NCI-H1092 treated with DMSO at 0.1 percent for 48 hours (cell line): ENCODE measurements around the gene ASTN2.

Experiments
- DNase-seq: peaks from one replicate; lab custom pipeline; 2025; lab: John Stamatoyannopoulos, UW

ASTN2 gene

GRCh38 chr9:117414906-117415331 is at the start of gene ASTN2:
Gene ASTN2, minus strand, starts transcription at chr9:117415057. Its CDS starts 119 bp downstream, at chr9:117414938.
- no peak for DNase-seq

DNA sequence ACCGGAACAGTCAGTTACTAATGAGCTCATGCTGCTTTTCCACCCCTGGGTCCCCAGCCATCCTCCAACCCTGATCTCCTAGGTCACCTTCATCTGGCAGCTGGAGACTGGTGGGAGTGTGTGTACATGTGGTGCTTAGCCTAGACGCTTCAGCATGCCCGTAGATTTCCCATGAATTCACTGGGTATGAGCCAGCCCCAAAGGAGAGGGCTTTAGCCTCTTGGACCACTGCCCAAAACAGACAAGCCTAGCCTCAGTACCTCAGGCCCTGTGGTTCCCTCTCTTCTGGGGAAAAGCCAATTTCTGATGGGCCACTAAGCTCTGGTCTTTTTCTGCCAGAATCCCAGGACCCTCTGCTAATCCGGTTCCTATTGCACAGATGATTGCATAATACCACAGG is 48.0 kb upstream of the ASTN2 start:
- peak; percentile 15 for DNase-seq

GRCh38 chr9:117461386-117461785 is 46.5 kb upstream of the ASTN2 start:
- DNase-seq: no peak

- DNase-seq: no peak
Measured at GRCh38 chr9:117460743-117461142, 45.9 kb upstream of the ASTN2 start.

DNA sequence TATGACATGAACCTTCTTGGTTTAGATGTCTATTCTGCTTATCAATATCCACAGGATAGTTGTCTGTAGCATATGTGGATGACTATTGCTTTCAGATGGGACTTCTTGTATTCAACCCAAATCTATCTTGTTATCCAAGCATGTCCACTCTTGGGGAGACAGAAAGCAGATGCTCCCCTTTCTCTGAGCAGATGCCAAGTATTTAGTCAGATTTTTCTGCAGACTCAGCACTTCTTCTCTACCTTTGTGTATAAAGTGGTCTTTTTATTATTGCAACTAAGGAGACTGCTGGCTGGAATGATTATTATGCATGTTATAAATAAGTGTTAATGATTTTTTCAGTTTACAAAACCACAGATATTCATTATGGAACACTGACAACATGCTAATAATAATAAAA is 45.1 kb upstream of the ASTN2 start:
- DNase-seq: no peak

DNA sequence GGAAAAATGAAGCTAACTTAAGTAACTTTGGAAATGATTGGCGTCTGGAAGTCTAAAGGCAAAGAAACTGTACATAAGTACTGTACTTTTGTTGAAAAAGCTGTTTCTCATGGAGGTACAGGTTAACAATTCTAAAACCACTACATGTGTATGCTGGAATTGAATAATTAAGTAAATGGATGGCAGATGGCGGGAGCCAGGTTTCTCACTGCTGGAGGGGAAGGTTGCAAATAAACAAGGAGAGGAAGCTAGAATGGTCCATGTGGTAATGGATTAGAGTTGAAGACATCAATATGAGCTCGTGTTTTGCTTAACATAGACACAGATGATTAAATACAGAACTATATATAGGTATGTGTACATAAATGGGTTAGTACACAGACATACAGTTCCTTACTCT is 43.2 kb upstream of the ASTN2 start:
- no peak for DNase-seq

DNA sequence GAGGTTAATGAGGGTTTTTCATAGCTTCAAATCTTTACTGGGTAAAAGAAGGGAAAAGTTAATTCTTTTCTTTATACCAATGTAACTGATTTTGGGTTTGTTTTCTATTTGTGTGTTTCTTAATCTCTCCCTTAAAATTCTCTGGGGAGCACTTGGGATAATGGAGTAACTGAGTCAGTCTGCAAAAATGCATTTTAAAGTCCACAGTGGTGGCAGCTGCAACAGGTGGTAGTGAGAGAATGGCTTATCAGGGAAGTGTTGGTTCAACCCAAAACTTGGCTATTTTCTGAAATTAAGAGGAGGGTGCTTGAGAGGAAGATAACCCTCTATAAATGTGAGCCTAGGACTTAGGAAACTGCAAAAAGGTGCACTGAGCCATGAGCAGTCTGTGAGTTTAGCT is 39.9 kb upstream of the ASTN2 start:
- DNase-seq: no peak

GRCh38 chr9:117453737-117454136 is 38.9 kb upstream of the ASTN2 start:
- DNase-seq: no peak

- no peak for DNase-seq
Measured at GRCh38 chr9:117451311-117451710, 36.5 kb upstream of the ASTN2 start.

- no peak for DNase-seq
Measured at GRCh38 chr9:117448066-117448465, 33.2 kb upstream of the ASTN2 start.

DNA sequence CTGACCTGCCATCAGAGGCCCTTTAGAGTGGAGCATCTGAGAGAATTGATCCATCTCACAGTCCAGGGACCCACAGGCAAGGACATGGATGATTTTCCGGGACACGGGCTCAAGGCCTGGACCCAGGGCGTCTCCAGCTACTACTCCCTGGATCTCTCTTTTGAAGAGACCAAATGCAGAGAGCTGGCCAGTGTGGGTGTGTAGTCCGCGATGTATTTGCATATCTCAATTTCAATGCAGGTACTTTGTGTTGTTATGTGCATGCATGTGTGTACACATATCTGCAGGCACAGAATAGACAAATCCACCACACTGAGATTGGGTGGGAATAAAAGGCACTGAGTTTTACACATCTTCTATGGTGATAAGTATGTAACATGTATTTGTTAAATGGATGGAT is 30.8 kb upstream of the ASTN2 start:
- no peak for DNase-seq

- DNase-seq: no peak
Measured at GRCh38 chr9:117444501-117444900, 29.6 kb upstream of the ASTN2 start.

DNA sequence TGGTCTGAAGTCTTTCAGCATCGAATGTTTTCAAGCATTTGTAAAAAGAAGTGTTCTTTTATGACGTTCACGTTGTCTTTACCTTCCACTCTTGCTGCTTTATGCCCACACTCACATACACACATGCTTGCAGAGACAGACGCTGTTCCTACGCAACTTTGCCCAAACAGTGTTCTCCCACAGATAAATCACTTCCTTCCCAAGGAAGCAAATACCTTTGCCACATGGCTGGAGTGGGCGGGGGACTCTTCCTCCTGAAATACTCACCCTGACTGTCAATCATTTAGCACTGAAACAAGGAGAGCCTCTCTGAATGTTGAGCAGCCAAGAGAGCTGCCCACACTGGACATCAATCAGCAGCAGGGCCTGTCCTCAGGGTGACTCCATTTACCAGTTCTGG is 22.4 kb upstream of the ASTN2 start:
- DNase-seq: no peak

- no peak for DNase-seq
Measured at GRCh38 chr9:117435630-117436261, 20.9 kb upstream of the ASTN2 start.

DNA sequence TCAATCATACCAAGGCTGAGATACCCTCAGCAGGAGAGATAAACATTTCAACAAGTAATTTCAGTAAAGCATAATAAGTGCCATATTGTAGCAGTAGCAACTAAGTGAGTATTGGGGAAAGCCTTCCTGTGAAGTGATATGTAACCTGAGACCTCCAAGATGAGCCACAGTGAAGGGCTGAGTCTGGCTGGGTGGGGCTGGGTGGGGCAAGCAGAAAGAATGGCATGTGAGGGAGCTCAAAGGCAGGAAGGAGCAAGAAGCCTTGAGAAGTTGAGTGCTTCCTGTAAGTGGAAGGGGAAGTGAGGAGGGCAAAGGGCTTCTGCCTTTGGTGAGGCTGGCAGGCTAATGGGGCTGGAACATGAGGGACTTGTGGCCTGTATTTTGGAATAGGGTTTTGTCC is 19.7 kb upstream of the ASTN2 start:
- DNase-seq: no peak

- DNase-seq: no peak
Measured at GRCh38 chr9:117430813-117431212, 16.0 kb upstream of the ASTN2 start.

- no peak for DNase-seq
Measured at GRCh38 chr9:117427357-117427913, 12.6 kb upstream of the ASTN2 start.

DNA sequence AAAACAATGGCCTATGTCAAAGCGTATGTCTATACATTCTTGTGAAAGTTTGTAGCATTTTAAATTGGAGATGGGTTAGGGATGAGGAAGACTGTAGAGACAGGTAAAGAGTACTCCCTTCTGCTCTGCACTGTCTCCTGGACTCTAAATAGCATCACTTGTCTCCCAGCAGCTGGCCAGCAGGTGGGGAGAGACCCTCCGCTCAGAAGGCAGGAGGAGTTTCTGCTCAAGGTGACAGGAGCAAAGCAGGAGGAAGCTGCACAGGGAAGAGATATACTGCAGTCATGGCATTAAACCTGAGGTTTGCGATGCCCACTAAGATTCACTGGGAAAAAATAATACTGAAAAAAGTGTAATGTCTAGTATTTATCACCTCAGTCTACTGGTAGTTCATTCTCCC is 10.7 kb upstream of the ASTN2 start:
- no peak for DNase-seq

- no peak for DNase-seq
Measured at GRCh38 chr9:117424291-117424690, 9.4 kb upstream of the ASTN2 start.

GRCh38 chr9:117418111-117418510 is 3.3 kb upstream of the ASTN2 start:
- DNase-seq: no peak

DNA sequence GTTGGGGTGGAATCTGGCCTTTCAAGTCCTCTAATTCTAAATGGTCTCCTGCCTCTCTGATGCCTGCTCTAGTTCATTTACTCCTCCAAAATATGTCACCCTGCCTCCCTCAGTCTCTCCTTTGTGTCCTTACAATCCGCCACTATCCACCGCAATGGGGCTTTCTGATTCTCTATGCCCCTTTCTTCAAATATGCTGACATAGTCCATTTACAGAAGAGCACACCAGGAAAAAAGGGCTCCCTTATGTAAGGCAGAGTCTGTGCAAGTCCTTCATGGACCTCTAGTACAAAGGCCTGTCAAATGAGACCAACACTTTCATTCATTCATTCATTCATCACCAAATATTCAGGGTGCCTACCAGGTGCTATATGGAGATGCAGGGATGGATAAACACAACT is 2.0 kb upstream of the ASTN2 start:
- no peak for DNase-seq

DNA sequence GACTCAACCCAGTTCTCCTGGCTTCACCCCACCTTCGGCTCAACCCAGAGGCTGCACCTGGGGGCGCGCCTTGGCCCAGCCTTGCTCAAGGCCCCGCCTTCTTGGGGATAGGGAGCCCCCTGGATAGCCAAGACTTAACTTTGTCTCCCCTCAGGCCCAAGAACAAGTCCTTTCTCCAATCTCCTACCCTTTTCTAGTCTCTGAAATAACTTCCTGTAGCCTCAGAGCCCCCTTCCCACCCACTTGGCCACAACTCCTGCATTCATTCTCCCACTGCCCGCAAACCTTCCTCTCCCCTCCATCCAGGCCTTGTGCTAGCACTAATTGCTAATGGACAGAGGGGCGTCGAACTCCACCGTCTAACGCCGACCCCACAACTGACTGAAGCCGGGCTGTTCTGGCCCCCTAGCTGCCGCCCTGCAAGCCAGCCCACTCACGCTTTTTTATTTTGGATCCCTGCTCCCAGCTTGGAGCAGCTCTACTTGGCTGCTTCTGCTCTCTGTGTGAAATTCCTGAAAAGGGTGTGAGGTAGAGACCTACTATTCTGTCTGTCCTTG is 579 bp upstream of the ASTN2 start:
- DNase-seq: no peak

GRCh38 chr9:117414220-117414905 is 494 bp downstream of the ASTN2 start:
- DNase-seq: peak; percentile 61
